Muscle layer of duodenum (tissue), 2 donors: ENCODE data around the gene GALNT18.

Source experiments
- H3K27ac ChIP-seq: one replicate; pipeline ENCODE4 v1.7.0; 2013; ENCODE audit warnings: mild to moderate bottlenecking, low read length
- H3K27me3 ChIP-seq: one replicate; pipeline ENCODE4 v1.7.0; 2013; ENCODE audit warnings: low read depth, mild to moderate bottlenecking, control low read depth, low read length
- H3K36me3 ChIP-seq, 2 donors: one replicate each; pipeline ENCODE4 v1.7.0; 2013; ENCODE audit warnings: low read length in 2 of 2, control low read depth in 1 of 2, mild to moderate bottlenecking in 1 of 2; ENCODE audit not compliant: insufficient read depth in 2 of 2, control insufficient read depth in 1 of 2
- H3K4me1 ChIP-seq, 2 donors: one replicate each; pipeline ENCODE4 v1.7.0; 2013; ENCODE audit warnings: low read length in 2 of 2, mild to moderate bottlenecking in 2 of 2, control low read depth in 1 of 2, moderate library complexity in 1 of 2; ENCODE audit not compliant: insufficient read depth in 2 of 2, control insufficient read depth in 1 of 2
- H3K4me3 ChIP-seq, 2 donors: one replicate each; pipeline ENCODE4 v1.7.0; 2013; ENCODE audit warnings: low read length in 2 of 2, low read depth in 1 of 2, mild to moderate bottlenecking in 1 of 2
- H3K9me3 ChIP-seq, 2 donors: one replicate each; pipeline ENCODE4 v1.7.0; 2013; ENCODE audit warnings: low read length in 2 of 2, control low read depth in 1 of 2, mild to moderate bottlenecking in 1 of 2; ENCODE audit not compliant: control insufficient read depth in 1 of 2
- donor health status: healthy.

The GALNT18 gene

DNA sequence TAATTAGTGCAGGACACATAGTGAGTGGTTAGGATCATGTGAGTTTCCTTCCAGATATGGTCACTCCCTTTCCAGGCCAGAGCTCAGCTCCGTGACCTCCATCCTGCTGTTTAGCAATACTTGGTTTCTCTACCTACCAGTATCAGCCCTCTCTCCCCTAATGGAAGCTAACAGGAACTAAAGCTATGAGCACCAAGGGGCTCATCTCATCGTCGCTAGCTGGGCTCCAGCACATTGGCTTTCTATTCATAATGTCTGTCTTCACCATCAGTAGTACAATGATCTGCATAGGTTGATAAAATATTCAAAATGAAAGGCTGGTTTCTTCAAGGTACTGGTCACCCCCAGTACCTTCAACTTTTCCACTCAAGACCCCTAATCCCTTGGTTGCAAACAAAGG is 2.4 kb upstream of the GALNT18 start:
- Histone ChIP-seq H3K27me3 (peaks cover 4% of the 10 kb centered on the region), H3K4me3 (no peak overlapping the region), H3K9me3 (no peaks in the 10 kb centered on the region), H3K36me3 (no peaks in the 10 kb centered on the region), H3K27ac (no peak overlapping the region), H3K4me1 (peaks cover 0 to 19% of the 10 kb centered on the region in 2 donors)

DNA sequence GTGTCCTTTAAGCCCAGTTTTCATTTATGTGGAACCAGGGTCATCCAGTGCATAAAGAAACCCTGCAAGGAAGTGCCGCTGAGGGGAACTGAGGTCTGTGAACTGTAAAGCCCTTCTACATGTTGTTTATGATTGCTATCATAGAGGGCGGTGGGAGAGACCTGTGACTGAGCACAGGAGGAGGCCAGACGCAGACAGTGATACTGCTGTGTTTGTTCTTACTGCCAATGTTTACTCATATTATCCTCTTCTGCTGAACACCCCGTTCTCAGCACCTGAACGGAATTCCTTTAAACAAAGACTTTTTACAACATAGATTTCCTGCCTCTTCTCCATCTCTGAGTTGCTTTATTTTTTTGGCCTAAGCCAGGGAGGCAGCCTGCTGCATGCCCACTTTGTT is 967 bp upstream of the GALNT18 start:
- peaks cover 4% of the 10 kb centered on the region for H3K27me3 ChIP-seq
- no peak overlapping the region for H3K27ac ChIP-seq
- H3K4me3 ChIP-seq: no peak overlapping the region

DNA sequence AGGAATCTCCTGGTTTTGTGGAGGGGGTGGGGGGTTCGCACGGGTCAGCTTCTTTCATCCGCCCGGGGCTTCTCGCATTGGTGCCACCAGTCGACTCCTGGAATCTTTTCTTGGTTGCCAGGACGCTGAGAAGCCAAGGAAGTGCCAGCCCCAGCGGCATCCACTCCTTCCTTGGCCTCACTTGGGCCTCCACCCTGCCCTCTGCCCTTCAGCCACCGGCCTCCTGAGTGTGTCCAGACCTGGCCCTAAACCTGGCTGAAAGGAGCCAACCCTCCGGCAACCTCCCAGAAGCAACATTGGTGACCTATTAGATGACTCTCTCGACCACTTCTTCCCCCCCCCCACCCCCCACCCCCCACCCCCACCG is 518 bp upstream of the GALNT18 start:
- Histone ChIP-seq H3K4me1 (peaks cover 0 to 20% of the 10 kb centered on the region in 2 donors), H3K27me3 (peaks cover 4% of the 10 kb centered on the region)

More for the DNA sequence above, 967 bp upstream of the GALNT18 start:
- Histone ChIP-seq H3K4me1 (peaks cover 0 to 20% of the 10 kb centered on the region in 2 donors), H3K9me3 (no peaks in the 10 kb centered on the region), H3K36me3 (no peaks in the 10 kb centered on the region)

DNA sequence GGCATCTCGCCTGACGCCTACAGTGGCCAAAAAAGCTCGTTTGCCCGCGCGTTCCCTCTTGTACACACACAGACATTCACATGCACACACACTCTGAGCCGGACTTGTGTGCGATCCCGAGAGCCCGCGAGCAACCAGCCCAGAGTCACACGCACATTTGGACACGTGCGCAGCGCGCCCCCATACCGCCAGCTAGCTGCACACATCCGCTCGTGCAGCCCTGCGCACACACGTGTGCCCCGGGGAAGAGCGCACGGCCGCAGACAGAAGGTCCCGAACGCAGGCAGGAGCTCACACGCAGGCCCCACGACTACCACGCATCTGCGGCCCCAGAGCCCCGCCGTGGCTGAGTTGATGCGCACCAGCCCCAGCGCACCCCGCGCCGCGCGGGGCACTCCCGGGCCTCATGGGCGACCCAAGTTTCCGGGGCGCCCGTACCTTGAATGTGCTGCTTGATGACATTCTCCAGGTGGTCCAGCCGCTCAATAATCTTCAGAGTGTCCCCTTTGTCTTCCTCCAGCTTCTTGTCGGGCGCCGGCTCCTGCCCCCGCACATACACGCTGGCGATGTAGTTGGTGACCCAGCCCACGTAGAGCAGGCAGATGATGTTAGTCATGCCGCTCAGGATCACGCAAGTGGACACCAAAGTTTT is 758 bp downstream of the GALNT18 start:
- no peaks in the 10 kb centered on the region for H3K36me3 ChIP-seq
- peaks cover 0 to 20% of the 10 kb centered on the region in 2 donors for H3K4me1 ChIP-seq
- H3K4me3 ChIP-seq: peak overlapping the region; percentile 61 to 81
- peaks cover 4% of the 10 kb centered on the region for H3K27me3 ChIP-seq
- no peak overlapping the region for H3K27ac ChIP-seq
- no peaks in the 10 kb centered on the region for H3K9me3 ChIP-seq

More for the DNA sequence above, 518 bp upstream of the GALNT18 start:
- Histone ChIP-seq H3K9me3 (no peaks in the 10 kb centered on the region), H3K4me3 (peak overlapping the region in 1 of 2 donors; percentile 81), H3K36me3 (no peaks in the 10 kb centered on the region), H3K27ac (no peak overlapping the region)

DNA sequence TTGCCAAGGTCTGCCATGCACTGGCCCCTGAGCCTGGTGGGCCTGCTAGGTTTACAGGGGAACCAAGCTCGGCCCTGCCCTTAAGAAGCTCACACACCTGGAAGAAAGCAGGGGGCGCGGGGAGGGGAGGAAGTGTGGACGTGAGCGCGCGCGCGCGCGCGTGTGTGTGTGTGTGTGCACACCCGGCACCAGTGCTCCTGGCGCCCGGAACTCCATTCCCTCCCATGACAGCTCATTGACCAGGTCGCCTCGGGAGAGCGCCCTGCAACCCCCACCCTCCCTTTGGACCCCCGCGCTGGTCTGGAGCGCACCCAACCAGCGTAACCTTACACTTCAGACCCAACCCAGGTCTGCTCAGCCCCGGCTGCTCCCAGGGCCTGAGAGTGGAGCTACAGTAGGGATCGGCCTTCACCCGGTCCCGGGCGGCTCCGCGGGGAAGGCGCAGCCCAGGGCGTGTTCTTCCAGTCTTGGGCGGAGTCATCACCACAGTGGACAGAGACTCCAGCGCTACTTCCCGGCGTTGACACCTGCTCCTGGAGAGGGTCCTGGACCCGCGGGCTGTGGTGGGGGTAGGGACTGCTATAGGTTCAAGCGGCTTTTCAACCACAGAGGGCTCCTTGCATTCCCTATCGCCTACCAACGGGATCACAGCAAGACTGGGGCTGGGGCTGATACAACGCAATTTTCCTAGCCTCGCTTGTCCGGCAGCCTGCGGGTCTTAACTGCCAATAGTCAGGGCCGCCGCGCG is 1.5 kb downstream of the GALNT18 start:
- H3K4me3 ChIP-seq: peak overlapping the region; percentile 61 to 81
- no peaks in the 10 kb centered on the region for H3K9me3 ChIP-seq
- H3K4me1 ChIP-seq: peaks cover 0 to 20% of the 10 kb centered on the region in 2 donors
- H3K36me3 ChIP-seq: no peaks in the 10 kb centered on the region
- H3K27ac ChIP-seq: no peak overlapping the region
- H3K27me3 ChIP-seq: peaks cover 4% of the 10 kb centered on the region

DNA sequence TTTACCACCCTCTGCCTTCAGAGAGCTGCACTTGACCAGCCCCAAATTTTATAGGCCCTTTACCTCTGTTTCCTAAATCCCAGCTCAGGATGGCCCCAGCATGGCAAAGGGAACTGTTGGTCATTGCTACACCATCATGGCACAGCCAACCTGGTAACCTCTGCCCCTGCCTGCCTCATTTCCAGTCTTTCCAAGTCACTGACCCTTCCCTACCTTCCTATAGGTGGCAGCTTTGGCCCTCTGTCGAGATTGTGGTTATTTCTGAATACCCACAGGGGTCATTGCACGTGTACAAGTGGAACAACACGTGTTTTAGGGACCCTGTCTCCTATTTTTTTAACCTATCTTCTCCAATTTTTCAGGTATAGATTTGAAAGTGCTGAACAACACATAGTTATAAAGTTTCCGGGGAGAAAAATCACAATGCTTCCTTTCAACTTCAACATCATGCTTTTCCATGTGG is 2.8 kb downstream of the GALNT18 start:
- no peak overlapping the region for H3K27ac ChIP-seq
- peak overlapping the region in 1 of 2 donors; percentile 81 for H3K4me3 ChIP-seq
- H3K36me3 ChIP-seq: no peaks in the 10 kb centered on the region
- no peaks in the 10 kb centered on the region for H3K9me3 ChIP-seq
- H3K27me3 ChIP-seq: peaks cover 4% of the 10 kb centered on the region
- peaks cover 0 to 20% of the 10 kb centered on the region in 2 donors for H3K4me1 ChIP-seq

DNA sequence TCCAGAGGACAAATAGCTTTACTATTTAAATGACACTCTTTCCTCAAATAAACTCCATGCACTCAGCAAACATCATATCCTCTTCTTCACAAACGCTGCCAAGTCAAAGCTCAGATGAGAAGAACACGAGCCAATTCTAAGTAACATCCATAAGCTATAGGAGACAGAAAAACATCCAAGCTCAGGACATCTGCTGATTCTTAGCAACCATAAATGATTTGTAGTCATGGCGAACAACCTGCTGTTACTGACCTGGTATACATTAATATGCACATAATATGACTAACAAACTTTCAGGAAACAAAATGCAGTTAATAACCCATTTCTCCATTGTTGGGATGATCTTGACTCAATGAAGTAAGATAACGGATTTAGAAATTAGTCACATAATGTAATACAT is 6.7 kb downstream of the GALNT18 start:
- H3K9me3 ChIP-seq: no peaks in the 10 kb centered on the region
- H3K27ac ChIP-seq: no peak overlapping the region
- H3K36me3 ChIP-seq: no peaks in the 10 kb centered on the region
- peaks cover 0 to 8% of the 10 kb centered on the region in 2 donors for H3K4me1 ChIP-seq
- H3K27me3 ChIP-seq: no peaks in the 10 kb centered on the region
- no peak overlapping the region for H3K4me3 ChIP-seq

DNA sequence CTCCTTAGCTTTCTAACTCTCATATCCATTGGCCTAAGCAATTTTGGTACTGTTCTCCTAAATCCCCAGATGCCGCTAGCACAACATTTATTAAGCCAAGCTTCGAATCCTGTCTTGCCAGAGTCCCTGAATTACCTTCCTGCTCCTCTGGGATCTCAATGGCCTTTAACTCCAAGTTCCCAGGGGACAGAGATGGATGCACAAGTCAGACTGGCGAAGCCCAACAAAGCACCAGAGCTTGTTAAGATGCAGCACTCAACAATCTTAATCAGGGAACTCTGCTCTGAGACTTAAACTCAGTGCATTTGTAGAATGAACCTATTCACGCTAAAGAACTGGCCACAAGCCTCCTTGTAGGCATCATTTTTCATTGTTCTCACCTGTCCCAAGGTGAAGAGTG is 9.4 kb downstream of the GALNT18 start:
- H3K4me1 ChIP-seq: no peaks in the 10 kb centered on the region
- no peaks in the 10 kb centered on the region for H3K9me3 ChIP-seq
- no peaks in the 10 kb centered on the region for H3K36me3 ChIP-seq
- H3K27ac ChIP-seq: no peak overlapping the region
- H3K4me3 ChIP-seq: no peak overlapping the region
- H3K27me3 ChIP-seq: no peaks in the 10 kb centered on the region

DNA sequence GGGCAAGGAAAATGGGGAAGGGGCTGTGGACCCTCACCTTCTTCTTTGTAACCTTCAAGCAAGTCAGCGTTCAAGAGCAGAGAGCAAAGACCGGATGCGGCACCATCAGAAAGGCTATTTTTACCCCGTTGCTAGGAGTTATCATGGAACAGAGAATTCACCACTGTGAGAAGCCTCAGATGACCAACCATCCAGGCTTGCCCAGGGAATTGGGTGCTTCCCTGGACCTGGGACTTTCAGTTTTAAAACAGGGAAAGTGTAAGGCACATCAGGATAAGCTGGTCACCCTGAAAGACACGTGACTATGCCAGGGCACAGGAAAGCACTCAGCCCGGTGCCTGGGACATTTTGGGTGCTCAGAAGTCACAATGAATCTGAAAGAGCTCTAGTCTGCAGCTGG is 10.4 kb downstream of the GALNT18 start:
- Histone ChIP-seq H3K9me3 (no peaks in the 10 kb centered on the region), H3K36me3 (no peaks in the 10 kb centered on the region), H3K27me3 (no peaks in the 10 kb centered on the region), H3K27ac (no peak overlapping the region), H3K4me1 (no peaks in the 10 kb centered on the region), H3K4me3 (no peak overlapping the region)

DNA sequence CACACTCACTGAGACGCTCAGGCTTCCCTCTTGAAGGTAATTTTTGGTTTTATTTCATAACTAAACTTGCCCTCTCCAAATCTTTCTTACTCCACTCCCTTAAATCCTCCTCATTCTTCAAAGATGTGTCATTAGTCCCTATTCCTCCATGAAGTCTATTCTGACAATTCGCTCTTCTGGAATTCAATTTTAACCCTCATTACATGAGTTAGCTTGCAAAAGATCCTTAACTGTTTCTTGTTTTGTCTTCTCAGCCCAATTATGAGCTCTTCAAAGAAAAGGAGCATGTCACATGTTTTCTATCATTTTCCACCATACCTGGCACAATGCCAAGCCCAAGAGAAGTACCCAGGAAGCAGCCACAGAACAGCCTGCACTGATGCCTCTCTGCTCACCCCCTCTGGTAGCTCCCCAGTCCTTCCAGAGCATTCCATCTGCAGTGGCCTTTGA is 13.0 kb downstream of the GALNT18 start:
- H3K27ac ChIP-seq: no peak overlapping the region
- H3K36me3 ChIP-seq: no peaks in the 10 kb centered on the region
- H3K4me1 ChIP-seq: no peaks in the 10 kb centered on the region
- no peak overlapping the region for H3K4me3 ChIP-seq
- H3K27me3 ChIP-seq: no peaks in the 10 kb centered on the region
- no peaks in the 10 kb centered on the region for H3K9me3 ChIP-seq

DNA sequence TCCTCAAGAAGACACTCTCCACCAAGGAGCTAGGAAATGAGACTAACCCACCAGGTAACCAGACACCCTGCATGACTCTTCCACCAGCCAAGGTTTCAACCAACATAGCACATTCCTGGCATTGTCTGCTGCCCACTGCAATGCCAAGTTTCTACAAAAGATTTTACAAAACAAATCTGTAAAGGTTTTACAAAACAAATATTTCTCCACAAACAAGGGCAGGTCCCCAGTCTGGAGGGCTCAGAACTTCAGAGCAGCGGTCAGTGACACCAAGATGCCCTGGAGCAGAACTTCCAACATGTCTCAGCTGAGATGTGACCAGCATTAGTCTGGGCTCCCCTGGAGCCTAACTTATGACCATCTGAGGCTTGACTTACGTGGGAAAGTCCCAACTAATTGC is 14.0 kb downstream of the GALNT18 start:
- H3K4me1 ChIP-seq: no peaks in the 10 kb centered on the region
- H3K36me3 ChIP-seq: no peaks in the 10 kb centered on the region
- H3K27ac ChIP-seq: no peak overlapping the region
- H3K4me3 ChIP-seq: no peak overlapping the region
- H3K27me3 ChIP-seq: no peaks in the 10 kb centered on the region
- no peaks in the 10 kb centered on the region for H3K9me3 ChIP-seq
